NCI-H2029 treated with DMSO at 0.1 percent for 48 hours (cell line): ENCODE results near the gene PCDH10.

Experiments
- DNase-seq: peaks from one replicate; lab custom pipeline; 2025; lab: John Stamatoyannopoulos, UW

PCDH10 gene

DNA sequence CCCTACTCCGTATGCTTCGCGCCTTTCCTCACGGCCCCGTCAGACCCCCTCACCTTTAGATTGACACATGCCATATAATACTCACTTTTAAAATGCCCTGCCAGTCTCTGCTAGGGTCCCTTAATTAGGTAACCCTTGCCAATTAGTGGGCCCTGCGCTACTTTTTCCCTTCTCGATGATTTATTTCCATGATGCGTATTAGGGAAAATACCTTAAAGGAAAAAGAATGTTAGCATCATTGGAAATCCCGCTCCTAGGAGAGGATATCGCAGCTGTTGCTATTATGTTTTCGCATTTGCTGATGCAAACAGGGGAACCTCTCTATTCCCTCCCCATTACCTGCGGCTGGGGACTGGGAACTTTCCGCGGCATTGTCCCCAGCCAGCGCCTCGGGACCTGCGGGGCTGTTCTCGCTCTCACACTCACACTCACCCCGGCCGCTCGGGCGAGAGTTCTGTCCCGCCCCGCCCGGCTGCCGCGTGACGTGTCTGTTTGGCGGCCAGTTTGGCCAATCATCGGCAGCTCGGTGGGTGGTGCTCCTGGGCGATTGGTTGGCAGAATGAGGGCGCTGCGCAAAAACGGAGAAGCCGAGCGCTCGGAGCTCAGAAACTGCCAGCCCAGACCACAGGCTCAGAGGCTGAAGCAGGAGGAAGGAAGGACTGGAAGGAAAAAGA is at the start of gene PCDH10:
TSS of gene PCDH10 (plus strand) at position 605 of the 674 bp plus-strand sequence. CDS start 847 bp downstream, outside the sequence.
- peak; percentile 7 for DNase-seq

GRCh38 chr4:133102043-133102442 is 47.1 kb upstream of the PCDH10 start:
- DNase-seq = no peak

- no peak for DNase-seq
These were observed 46.3 kb upstream of the PCDH10 start for GRCh38 chr4:133102612-133103409.

GRCh38 chr4:133112641-133113040 is 36.5 kb upstream of the PCDH10 start:
- DNase-seq = no peak

GRCh38 chr4:133124746-133125145 is 24.3 kb upstream of the PCDH10 start:
- DNase-seq = no peak

- DNase-seq = no peak
These were observed 21.6 kb upstream of the PCDH10 start for GRCh38 chr4:133127500-133127899.

DNA sequence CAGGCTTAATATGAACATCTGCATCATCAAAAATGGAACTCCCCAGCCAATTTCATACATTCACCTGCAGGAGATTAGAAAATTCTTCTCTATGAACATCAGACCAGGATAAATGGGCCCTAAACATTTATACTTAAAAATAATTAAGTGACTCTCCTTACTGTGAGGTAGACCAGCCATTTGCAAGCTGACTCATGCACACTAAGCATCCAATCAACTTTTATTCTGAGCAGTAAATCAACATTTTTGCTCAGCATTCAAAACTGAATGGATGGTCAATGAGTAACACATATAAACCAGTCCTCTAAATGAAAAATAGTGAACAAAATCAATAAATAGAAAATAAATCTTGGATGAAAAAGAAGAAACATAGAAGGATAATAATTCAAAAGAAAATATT is 19.9 kb upstream of the PCDH10 start:
- no peak for DNase-seq

DNA sequence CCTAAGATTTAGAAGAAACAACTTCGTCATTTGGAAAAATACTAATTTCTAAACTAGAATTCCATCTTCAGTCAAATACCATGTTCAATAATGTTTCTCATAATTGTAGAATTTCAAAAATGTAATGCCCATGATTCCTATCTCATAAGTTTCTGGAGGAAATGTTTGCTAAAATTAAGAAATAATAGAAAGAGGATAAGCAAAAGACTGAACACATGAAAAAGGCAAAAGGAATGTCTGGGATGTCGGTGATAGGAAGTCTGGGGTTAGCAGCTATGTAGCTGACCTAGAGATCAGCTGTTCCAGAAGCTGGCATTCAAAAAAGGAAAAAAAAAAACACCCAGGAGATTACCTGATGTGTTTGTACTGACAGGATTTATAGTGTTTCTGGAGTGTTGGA is 18.9 kb upstream of the PCDH10 start:
- no peak for DNase-seq

DNA sequence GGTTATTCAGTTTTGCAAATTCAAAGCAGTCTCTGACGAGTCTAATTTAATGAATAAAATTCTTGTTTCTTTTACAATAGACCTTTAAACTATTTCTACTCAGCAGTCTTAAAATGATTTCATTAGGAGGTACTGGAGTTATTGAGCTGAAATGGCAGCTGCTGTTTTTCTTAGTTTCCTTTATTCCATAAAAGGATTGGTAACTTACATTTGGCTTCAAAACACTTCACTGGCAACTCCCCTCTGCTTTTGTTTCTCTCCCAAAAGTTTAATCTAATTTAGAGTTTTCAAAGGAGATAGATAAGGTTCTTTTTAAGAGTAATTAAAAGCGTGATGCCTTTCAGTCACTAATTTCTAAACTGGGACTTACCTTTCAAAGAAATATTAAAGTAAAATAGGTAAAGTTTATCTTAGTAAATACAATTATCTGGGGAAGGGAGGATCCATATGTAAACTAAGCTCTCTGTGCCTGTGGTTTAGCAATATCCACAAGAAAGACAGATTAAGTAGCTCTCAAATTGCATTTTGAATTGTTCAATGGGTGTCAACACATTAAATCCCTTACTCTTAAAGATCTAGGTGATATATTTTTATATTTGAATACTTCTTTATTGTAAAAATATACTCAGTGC is 17.1 kb upstream of the PCDH10 start:
- no peak for DNase-seq

DNA sequence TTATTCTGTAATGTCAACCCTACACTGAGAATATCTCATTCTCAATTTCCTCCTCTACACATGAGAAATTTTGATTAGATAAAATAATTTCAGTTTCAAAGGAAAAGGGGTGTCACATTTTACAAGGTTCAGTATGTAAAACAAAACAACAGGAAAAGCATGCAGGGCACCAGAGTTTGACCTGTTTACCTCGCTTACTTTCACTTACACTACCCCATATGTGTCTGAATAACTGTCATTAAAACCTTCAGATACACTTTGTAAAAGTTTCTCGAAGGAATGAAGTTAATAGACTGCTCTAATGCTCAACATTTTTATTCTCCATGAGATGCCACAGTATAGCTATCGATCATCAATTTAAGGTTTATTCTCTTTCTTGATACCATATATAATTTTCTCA is 12.3 kb upstream of the PCDH10 start:
- DNase-seq = no peak

DNA sequence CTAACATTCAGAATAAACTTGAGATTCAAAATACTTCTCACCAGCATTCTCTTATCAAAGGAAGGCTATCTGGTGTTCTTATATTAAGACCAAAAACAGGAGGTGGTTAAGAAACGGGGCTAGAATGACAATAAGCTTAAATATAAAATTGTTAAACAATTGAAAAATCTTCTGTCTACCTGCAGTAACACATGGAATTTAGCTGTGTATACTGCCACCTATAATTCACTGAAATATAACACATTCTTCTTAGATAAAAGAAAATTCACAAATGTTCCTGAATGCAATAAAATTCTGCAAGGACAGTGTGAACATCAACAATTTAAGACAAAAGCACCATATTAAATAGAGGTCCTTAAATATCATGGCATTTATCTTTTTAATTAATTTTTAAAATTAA is 11.5 kb upstream of the PCDH10 start:
- DNase-seq = no peak

- no peak for DNase-seq
These were observed 5.2 kb upstream of the PCDH10 start for GRCh38 chr4:133143775-133144430.

- no peak for DNase-seq
These were observed 3.9 kb upstream of the PCDH10 start for GRCh38 chr4:133145241-133145640.

DNA sequence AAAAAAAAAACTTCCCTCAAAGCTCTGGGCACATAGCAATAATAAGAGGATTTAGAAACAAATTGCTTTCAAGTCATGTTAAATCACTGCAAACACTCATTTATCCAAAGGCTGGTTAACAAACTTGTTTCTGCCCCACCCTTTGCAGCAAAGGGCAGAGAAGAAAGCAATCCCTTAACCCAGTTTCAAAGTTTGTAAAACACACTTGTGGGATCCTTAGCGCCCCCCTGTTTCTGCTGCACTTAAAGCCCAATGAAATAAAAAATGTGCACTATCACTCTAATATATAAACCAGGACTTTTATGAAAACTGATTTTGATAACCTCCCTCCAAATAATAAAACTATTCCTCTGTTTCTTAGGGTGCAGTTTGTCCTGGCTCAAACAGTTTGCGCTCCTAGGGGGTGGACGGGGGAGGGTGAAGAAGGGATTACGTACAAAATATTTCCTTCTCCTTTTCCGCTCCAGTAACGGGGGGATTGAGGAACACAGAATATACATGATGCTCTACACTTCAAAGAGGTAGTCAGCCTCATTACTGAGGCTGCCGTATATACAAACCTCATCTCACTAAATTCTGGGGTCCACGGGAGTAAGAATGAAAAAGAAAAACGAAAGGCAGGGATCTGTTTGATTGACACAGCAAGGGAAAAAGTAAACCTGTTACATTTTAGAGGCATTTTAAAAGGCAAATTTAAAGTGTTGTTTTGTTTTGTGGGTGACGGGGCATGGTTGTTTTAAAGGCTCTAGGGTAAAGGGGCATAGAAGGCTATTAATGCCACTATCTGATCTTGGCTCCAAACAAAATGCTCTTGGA is 3.1 kb upstream of the PCDH10 start:
- no peak for DNase-seq

GRCh38 chr4:133146574-133147241 is 2.4 kb upstream of the PCDH10 start:
- no peak for DNase-seq

DNA sequence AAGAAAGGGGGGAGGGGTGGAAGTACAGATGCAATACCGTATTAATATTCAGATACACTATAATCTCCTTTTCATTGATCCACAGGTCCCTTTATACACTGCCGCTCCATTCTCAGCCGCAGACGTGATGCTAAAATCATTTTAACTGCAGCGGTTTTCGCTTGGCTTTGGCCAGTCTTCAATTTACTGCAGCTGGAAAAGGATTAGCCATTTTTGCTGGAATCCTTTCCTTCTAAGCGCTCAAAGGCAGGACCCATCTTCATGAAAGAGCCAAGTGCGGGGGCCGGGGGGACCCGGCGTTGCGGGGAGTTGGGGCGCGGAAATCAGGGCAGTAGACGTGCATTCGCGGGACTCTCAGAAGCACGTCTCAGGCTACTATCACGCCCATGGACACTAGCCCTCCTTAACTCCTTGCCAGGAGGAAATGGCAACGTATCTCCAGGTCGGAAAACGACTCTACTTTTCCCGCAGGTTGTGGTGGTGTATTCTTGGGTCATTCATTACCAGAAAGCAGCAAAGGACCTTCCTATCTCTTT is 1.7 kb upstream of the PCDH10 start:
- DNase-seq = no peak

DNA sequence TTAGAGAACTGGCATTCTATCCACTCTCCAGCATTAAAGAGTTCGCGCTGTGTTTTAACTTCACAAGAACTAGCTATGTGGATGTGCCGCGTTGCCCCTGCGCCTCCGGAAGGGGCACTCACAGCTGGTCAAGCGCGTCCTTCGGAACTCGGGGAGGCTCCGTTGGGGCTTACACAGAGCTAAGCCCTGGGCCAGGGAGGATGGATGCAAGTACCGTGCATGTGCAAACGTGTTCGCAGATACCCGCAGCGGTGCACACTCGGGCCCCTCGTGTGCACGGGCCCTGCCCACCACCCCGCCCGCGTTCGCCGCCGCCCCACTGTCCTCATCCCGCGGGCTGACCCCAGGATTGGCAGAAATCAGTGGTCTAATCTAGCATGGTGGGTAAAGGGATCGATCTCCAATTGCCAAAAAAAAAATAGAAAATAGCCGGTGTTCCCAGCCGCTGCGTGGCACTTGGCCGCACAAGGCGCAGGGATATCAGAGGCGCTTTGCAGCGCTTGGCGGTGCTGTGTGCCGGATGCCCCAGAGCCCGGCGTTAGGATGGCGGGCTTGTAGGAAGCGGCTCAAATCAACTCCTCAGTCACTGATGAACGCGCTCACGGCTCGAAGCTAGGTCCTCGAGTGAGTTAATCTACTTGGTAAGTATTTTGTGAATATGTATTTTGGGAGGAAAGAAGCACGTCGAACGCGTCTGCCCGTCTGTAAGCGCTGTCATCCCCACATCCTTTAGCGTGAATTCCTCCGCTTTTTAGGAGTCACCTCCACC is 989 bp upstream of the PCDH10 start:
- no peak for DNase-seq

DNA sequence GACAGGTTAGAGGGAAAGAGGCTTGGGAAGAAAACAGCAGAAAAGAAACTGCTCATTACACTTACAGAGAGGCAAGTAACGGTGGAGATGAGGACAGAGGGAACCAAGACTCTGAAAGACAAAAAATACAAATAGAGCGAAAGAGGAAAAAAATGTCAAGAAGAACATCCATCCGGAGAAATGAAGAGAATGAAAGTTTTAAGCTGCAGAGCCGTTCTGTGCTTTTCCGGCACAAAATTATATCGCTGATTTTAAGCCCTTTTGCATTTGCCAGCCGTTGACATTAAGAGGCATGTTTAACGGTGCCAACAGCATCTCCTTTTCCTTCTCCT is 236 bp downstream of the PCDH10 start:
- no peak for DNase-seq

GRCh38 chr4:133149932-133150471 is 908 bp downstream of the PCDH10 start:
- DNase-seq = no peak
